ENCODE results near the gene PARD6G. TPM values are rescaled to one million over a fixed set of nuclear protein-coding genes. Genes with fewer than 3 reads are reported as not detected.

The PARD6G gene
- total and polyA plus RNA-seq, 2 of the 13 experiments (the other 11 are each of a cell fraction or from before 2014, with no cell fraction given) = 3.6 to 7.4 TPM

GRCh38 chr18:80159713-80160636, 87.3 kb downstream of the PARD6G start:
- Histone ChIP-seq H3K79me2 (ENCODE audit: insufficient read depth, low read length) (peaks cover 2% of the 10 kb centered on the region), H3K36me3 (replicated peaks in 1 of 2; ENCODE audit: control insufficient read depth in 1 of 2, insufficient read depth in 2 of 2, low read length in 2 of 2) (peaks cover 0 to 13% of the 10 kb centered on the region in 2 experiments; a peak in 1 of 5 replicates), H3K9ac (ENCODE audit: insufficient read depth, low read depth, low read length) (no peak overlapping the region), H3K4me2 (ENCODE audit: low read depth, low read length) (no peak overlapping the region), H2AFZ (ENCODE audit: low read length) (no peak overlapping the region), H3K4me1 (ENCODE audit: insufficient read depth, low read length) (no peaks in the 10 kb centered on the region), H3K27me3 (ENCODE audit: control insufficient read depth in 1 of 2, insufficient read depth in 2 of 2, low read length in 2 of 2) (no peaks in the 10 kb centered on the region), H3K27ac (ENCODE audit: extremely low read length, insufficient read depth, low read length) (no peak overlapping the region), H3K9me3 (ENCODE audit: low read length) (peaks cover 6% of the 10 kb centered on the region), H3K4me3 (replicated peaks in 1 of 3; ENCODE audit: insufficient read depth in 1 of 3, low read depth in 2 of 3, low read length in 3 of 3) (no peak overlapping the region), H4K20me1 (ENCODE audit: insufficient read depth, low read length) (peaks cover 4% of the 10 kb centered on the region; the same call in 1 of the 2 replicates)
- DNase-seq (ENCODE audit: low spot score) (no peak), ATAC-seq (no peak), FAIRE-seq (no peak)
- CTCF ChIA-PET (ENCODE audit: low intra/inter-chr PET ratio, low total read pairs) = no interaction called here
- 97% methylated on average over 75 of the region's 109 CpGs for WGBS (ENCODE audit: low lambda C conversion rate)
- POLR2A ChIA-PET = no interaction called here
- in situ Hi-C loops (cut with HindIII; ENCODE audit: extremely low pct_ligation_motif_present, low pct_unique_long_range_greater_than_20kb) (no loop called here), intact Hi-C loops (cut with micrococcal nuclease; ENCODE audit: unreplicated experiment) (no loop called here)
- BruUV-seq (replicated peaks) = no TSS peak
- TF ChIP-seq AGO2 (optimal IDR thresholded peaks at IDR 0.05; ENCODE audit: low read depth, low read length) (peak; percentile 73), NCOA2 (CRISPR knock-in tag; IDR thresholded peaks at IDR 0.05) (no peak)

DNA sequence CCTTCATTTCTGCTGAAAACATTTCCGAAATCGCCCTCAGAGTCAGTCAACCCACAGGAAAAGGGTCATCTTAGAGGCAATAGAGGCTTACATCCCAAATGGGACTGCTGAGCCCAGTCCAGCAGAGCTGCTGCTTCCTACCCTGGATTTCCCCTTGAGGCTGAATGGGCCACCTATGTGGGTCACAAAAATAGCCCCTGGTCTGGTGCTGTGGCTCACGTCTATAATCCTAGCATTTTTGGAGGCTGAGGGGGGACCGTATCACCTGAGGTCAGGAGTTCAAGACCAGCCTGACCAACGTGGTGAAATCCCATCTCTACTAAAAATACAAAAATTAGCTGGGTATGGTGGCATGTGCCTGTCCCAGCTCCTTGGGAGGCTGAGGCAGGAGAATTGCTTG, 88.9 kb downstream of the PARD6G start:
- POLR2A ChIA-PET = no interaction called here
- Histone ChIP-seq H3K4me2 (ENCODE audit: low read depth, low read length) (no peak overlapping the region), H4K20me1 (ENCODE audit: insufficient read depth, low read length) (peaks cover 4% of the 10 kb centered on the region; the same call in 1 of the 2 replicates), H3K79me2 (ENCODE audit: insufficient read depth, low read length) (peaks cover 2% of the 10 kb centered on the region), H3K4me3 (replicated peaks in 1 of 3; ENCODE audit: insufficient read depth in 1 of 3, low read depth in 2 of 3, low read length in 3 of 3) (no peak overlapping the region), H2AFZ (ENCODE audit: low read length) (no peak overlapping the region), H3K9ac (ENCODE audit: insufficient read depth, low read depth, low read length) (no peak overlapping the region), H3K27me3 (ENCODE audit: control insufficient read depth in 1 of 2, insufficient read depth in 2 of 2, low read length in 2 of 2) (no peaks in the 10 kb centered on the region), H3K36me3 (replicated peaks in 1 of 2; ENCODE audit: control insufficient read depth in 1 of 2, insufficient read depth in 2 of 2, low read length in 2 of 2) (peaks cover 0 to 13% of the 10 kb centered on the region in 2 experiments; a peak in 1 of 5 replicates), H3K9me3 (ENCODE audit: low read length) (no peaks in the 10 kb centered on the region), H3K4me1 (ENCODE audit: insufficient read depth, low read length) (no peaks in the 10 kb centered on the region), H3K27ac (ENCODE audit: extremely low read length, insufficient read depth, low read length) (no peak overlapping the region)
- in situ Hi-C loops (cut with HindIII; ENCODE audit: extremely low pct_ligation_motif_present, low pct_unique_long_range_greater_than_20kb) = no loop called here
- ATAC-seq (no peak), FAIRE-seq (no peak), DNase-seq (ENCODE audit: low spot score) (no peak)
- intact Hi-C loops (cut with micrococcal nuclease; ENCODE audit: unreplicated experiment) = no loop called here
- WGBS (ENCODE audit: low lambda C conversion rate) = 75% methylated on average over 5 of the region's 5 CpGs
- no TSS peak for BruUV-seq (replicated peaks)
- TF ChIP-seq CHD2 (IDR thresholded peaks at IDR 0.05; ENCODE audit: low read depth, low read length) (no peak), MED13 (CRISPR knock-in tag; IDR thresholded peaks at IDR 0.05) (no peak), GATAD1 (CRISPR knock-in tag; IDR thresholded peaks at IDR 0.05) (no peak), RBM39 (IDR thresholded peaks at IDR 0.05; ENCODE audit: low read depth, low read length, poor library complexity, severe bottlenecking) (no peak), TFAP4 (IDR thresholded peaks at IDR 0.05; ENCODE audit: borderline replicate concordance, low read depth) (no peak), MIXL1 (CRISPR knock-in tag; IDR thresholded peaks at IDR 0.05) (no peak), ZNF496 (CRISPR knock-in tag; IDR thresholded peaks at IDR 0.05; ENCODE audit: insufficient replicate concordance) (no peak), TAF1 (CRISPR knock-in tag; IDR thresholded peaks at IDR 0.05) (no peak), GZF1 (CRISPR knock-in tag; IDR thresholded peaks at IDR 0.05) (no peak)
- TF ChIP-seq, protein P1, sequence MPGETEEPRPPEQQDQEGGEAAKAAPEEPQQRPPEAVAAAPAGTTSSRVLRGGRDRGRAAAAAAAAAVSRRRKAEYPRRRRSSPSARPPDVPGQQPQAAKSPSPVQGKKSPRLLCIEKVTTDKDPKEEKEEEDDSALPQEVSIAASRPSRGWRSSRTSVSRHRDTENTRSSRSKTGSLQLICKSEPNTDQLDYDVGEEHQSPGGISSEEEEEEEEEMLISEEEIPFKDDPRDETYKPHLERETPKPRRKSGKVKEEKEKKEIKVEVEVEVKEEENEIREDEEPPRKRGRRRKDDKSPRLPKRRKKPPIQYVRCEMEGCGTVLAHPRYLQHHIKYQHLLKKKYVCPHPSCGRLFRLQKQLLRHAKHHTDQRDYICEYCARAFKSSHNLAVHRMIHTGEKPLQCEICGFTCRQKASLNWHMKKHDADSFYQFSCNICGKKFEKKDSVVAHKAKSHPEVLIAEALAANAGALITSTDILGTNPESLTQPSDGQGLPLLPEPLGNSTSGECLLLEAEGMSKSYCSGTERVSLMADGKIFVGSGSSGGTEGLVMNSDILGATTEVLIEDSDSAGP (CRISPR knock-in tag; IDR thresholded peaks at IDR 0.05; ENCODE audit: borderline replicate concordance) = no peak
- CTCF ChIA-PET (ENCODE audit: low intra/inter-chr PET ratio, low total read pairs) = interaction anchor here (1.1 to 2.5 kb wide), 3 partner anchors 13 to 99 kb away, joined by 3 to 20 read pairs (median 4); no protein-coding TSS in a partner anchor

Measured in HepG2 (cell line).